Adrenal gland (tissue), 5 donors: ENCODE results near the gene GFOD1.

Experiments used
- CTCF ChIP-seq, 6 experiments: fragments of 450-650 bp in 4 of 6; fragments of 200-600 bp in 2 of 6; sonication (generic) in 1 of 6; IDR thresholded peaks; 1 replicate in 5 of 6; 2 replicates in 1 of 6; pipeline versions ENCODE4 v1.5.1 to v1.8.0; 2016 to 2021; ENCODE audit warnings: antibody characterized with exemption in 6 of 6, mild to moderate bottlenecking in 2 of 6, moderate library complexity in 1 of 6
- POLR2A ChIP-seq, 2 donors: fragments of 450-650 bp; IDR thresholded peaks; one replicate each; pipeline ENCODE4 v1.6.1; 2017; ENCODE audit warnings: antibody characterized with exemption in 2 of 2, mild to moderate bottlenecking in 2 of 2, moderate library complexity in 1 of 2
- donor health status: DM: no; HTN: no; CAD: no.

- TF ChIP-seq POLR2A (IDR thresholded peaks at IDR 0.05) (no peak), CTCF (IDR thresholded peaks at IDR 0.05) (no peak)
Observed at GRCh38 chr6:13364842-13365241, 122.6 kb downstream of the GFOD1 start.
